HepG2 (cell line): ENCODE results near the gene TMEM129. TPM values are rescaled to one million over a fixed set of nuclear protein-coding genes. Genes with fewer than 3 reads are reported as not detected.
A peak's percentile ranks its signal among the peaks of the same experiment; 100 is the strongest.

Experiments
- ATF7-NPFF ChIP-seq: sonication (generic); formaldehyde crosslinking; IDR thresholded peaks from 2 replicates; pipeline ENCODE4 v1.8.1; 2023; ENCODE audit warnings: mild to moderate bottlenecking, low read depth, missing genetic modification reagents, moderate library complexity
- CC2D1A ChIP-seq: sonication (generic); formaldehyde crosslinking; IDR thresholded peaks from 2 replicates; pipeline ENCODE4 v1.8.1; 2023; ENCODE audit warnings: mild to moderate bottlenecking, missing genetic modification reagents
- CCDC6 ChIP-seq: sonication (generic); formaldehyde crosslinking; IDR thresholded peaks from 2 replicates; pipeline ENCODE4 v1.8.1; 2022; ENCODE audit warnings: mild to moderate bottlenecking, missing genetic modification reagents, moderate library complexity
- CEBPB ChIP-seq: IDR thresholded peaks from 2 replicates; pipeline ENCODE4 v1.6.1; 2011; ENCODE audit warnings: low read depth, low read length, improper control_type of control experiment, borderline replicate concordance
- FOXO4 ChIP-seq: sonication (generic); formaldehyde crosslinking; conservative IDR thresholded peaks from 2 replicates; pipeline ENCODE4 v1.8.1; 2023; ENCODE audit warnings: missing genetic modification reagents
- GATA4 ChIP-seq: sonication (generic); IDR thresholded peaks from 2 replicates; pipeline ENCODE4 v1.6.1; 2016; ENCODE audit warnings: antibody characterized with exemption, low read depth, borderline replicate concordance
- MIXL1 ChIP-seq: IDR thresholded peaks from 2 replicates; pipeline ENCODE4 v1.6.1; 2016
- NR3C1 ChIP-seq: sonication (generic); formaldehyde crosslinking; IDR thresholded peaks from 2 replicates; pipeline ENCODE4 v1.4.0; 2020; ENCODE audit warnings: missing genetic modification reagents
- PAF1 ChIP-seq: IDR thresholded peaks from 2 replicates; pipeline ENCODE4 v1.6.1; 2016; ENCODE audit warnings: missing genetic modification reagents, missing compliant biosample characterization
- PITX1 ChIP-seq: sonication (generic); formaldehyde crosslinking; IDR thresholded peaks from 2 replicates; pipeline ENCODE4 v1.5.1; 2020; ENCODE audit warnings: mild to moderate bottlenecking, missing genetic modification reagents
- PLRG1 ChIP-seq: fragments of 450-650 bp; conservative IDR thresholded peaks from 2 replicates; pipeline ENCODE4 v1.6.1; 2016
- SRY ChIP-seq: sonication (generic); formaldehyde crosslinking; IDR thresholded peaks from 2 replicates; pipeline ENCODE4 v1.8.0; 2022; ENCODE audit warnings: mild to moderate bottlenecking, missing genetic modification reagents
- STAT5B ChIP-seq: sonication (generic); formaldehyde crosslinking; IDR thresholded peaks from 2 replicates; pipeline ENCODE4 v1.4.0; 2020; ENCODE audit warnings: missing genetic modification reagents
- ZNF232 ChIP-seq: sonication (generic); formaldehyde crosslinking; IDR thresholded peaks from 2 replicates; pipeline ENCODE4 v1.4.0; 2020; ENCODE audit warnings: missing genetic modification reagents, borderline replicate concordance
- ZNF496 ChIP-seq: sonication (generic); formaldehyde crosslinking; IDR thresholded peaks from 2 replicates; pipeline ENCODE4 v1.8.1; 2023; ENCODE audit warnings: mild to moderate bottlenecking, moderate library complexity, missing genetic modification reagents; ENCODE audit not compliant: insufficient replicate concordance
- ZNF558 ChIP-seq: sonication (generic); formaldehyde crosslinking; IDR thresholded peaks from 2 replicates; pipeline ENCODE4 v1.9.0; 2022; ENCODE audit warnings: mild to moderate bottlenecking, missing genetic modification reagents, borderline replicate concordance
- ZNF709 ChIP-seq: sonication (generic); formaldehyde crosslinking; IDR thresholded peaks from 2 replicates; pipeline ENCODE4 v1.5.0; 2020; ENCODE audit warnings: mild to moderate bottlenecking, missing genetic modification reagents
- ZNF879 ChIP-seq: sonication (generic); formaldehyde crosslinking; IDR thresholded peaks from 2 replicates; pipeline ENCODE4 v1.8.1; 2023; ENCODE audit warnings: missing genetic modification reagents
- polyA plus RNA-seq, 8 experiments: library from polyadenylated mRNA; depleted of rRNA in 3 of 8; stranded (reverse) in 7 of 8; unstranded in 1 of 8; fragments of >200 nt; fragmentation: Illumina TruSeq in 4 of 8; extraction: Trizol in 4 of 8; gene quantifications; 2 replicates each; pipeline versions ENCODE4 v1.2.1 to v1.2.3, GENCODE V29; 2011 to 2016; ENCODE audit warnings: low read depth in 4 of 8, missing spikeins in 1 of 8, mixed read lengths in 1 of 8; ENCODE audit not compliant: insufficient read depth in 1 of 8
- total RNA-seq, 5 experiments: library from RNA; depleted of rRNA; stranded (reverse); fragments of >200 nt; fragmentation: Illumina TruSeq; extraction: Trizol; gene quantifications; 2 replicates each; pipeline ENCODE4 v1.2.3, GENCODE V29; 2016; ENCODE audit warnings: low read depth in 1 of 5
- TF ChIP-seq, protein P1 (sequence below): sonication (generic); formaldehyde crosslinking; IDR thresholded peaks from 2 replicates; pipeline ENCODE4 v1.8.1; 2022; ENCODE audit warnings: mild to moderate bottlenecking, missing genetic modification reagents
- TF ChIP-seq, protein P2 (sequence below): sonication (generic); formaldehyde crosslinking; IDR thresholded peaks from 2 replicates; pipeline ENCODE4 v1.4.0; 2020; ENCODE audit warnings: missing genetic modification reagents
- TF ChIP-seq, protein P3 (sequence below), 2 experiments: sonication (generic) in 1 of 2; formaldehyde crosslinking in 1 of 2; IDR thresholded peaks; 2 replicates each; pipeline versions ENCODE4 v1.4.0 to v1.6.1; 2018 to 2020; ENCODE audit warnings: missing genetic modification reagents in 2 of 2, borderline replicate concordance in 1 of 2, low read depth in 1 of 2, mild to moderate bottlenecking in 1 of 2, missing biosample characterization in 1 of 2

Gene TMEM129
- total and polyA plus RNA-seq, 2 of the 13 experiments (the other 11 are each of a cell fraction or from before 2014, with no cell fraction given), result 19.0 to 25.8 TPM

DNA sequence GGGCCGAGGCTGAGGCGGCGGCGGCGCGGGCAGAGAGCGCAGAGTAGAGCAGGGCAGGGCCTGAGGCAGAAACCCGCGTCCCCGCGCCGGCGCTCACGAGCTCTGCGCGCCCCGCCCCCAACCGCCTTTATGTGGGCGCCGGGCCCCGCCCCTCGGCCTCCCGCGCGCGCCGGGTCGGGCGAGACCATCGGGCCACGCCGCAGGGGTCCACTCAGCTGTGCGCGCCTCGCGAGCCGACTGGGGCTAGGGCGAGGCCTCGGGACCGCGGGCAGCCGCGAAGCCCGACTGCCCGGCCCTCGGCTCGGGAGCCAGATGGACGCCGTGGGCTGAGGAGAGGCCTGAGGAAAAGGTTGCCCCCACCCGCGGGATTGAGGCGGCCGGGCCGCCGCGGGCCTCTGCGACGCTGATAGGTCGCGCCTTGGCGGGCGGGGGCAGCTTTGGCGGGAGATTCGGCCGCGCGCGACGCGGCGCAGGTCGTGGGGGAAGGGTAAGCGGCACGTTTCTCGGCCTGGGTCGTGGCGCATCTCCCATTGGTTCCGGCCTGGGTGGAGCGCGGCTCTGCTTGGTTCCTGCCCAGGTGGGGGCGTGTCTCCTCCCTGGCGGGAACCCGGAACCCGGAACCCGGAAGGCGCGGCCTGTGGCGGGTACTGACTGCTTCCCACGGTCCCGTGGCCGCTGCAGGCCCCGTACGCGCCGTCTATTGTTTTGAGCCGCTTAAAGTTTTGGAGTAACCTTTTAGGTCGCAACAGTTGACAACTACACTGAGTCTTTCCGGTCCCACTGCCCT, 8.7 kb downstream of the TMEM129 start, which contains the start of gene SLBP (continued):
- TF ChIP-seq ATF7-NPFF (peak; percentile 100), PLRG1 (no peak), SRY (peak; percentile 95), ZNF709 (CRISPR knock-in tag) (peak; percentile 98), FOXO4 (no peak), CC2D1A (CRISPR knock-in tag) (peak; percentile 98), PITX1 (CRISPR knock-in tag) (peak; percentile 67; the same call in 1 of the 2 replicates), ZNF558 (CRISPR knock-in tag) (peak; percentile 92; the same call in 1 of the 2 replicates), MIXL1 (CRISPR knock-in tag) (peak; percentile 73), STAT5B (peak; percentile 96), PAF1 (no peak), GATA4 (0 out of 2 replicates have a peak, but pooled peaks have one; percentile 23), ZNF879 (CRISPR knock-in tag) (peak; percentile 98), NR3C1 (CRISPR knock-in tag) (no peak), ZNF496 (CRISPR knock-in tag) (no peak), CEBPB (no peak), ZNF232 (CRISPR knock-in tag) (peak; percentile 99), CCDC6 (peak; percentile 97)
- TF ChIP-seq, protein P1, sequence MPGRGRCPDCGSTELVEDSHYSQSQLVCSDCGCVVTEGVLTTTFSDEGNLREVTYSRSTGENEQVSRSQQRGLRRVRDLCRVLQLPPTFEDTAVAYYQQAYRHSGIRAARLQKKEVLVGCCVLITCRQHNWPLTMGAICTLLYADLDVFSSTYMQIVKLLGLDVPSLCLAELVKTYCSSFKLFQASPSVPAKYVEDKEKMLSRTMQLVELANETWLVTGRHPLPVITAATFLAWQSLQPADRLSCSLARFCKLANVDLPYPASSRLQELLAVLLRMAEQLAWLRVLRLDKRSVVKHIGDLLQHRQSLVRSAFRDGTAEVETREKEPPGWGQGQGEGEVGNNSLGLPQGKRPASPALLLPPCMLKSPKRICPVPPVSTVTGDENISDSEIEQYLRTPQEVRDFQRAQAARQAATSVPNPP (CRISPR knock-in tag), result peak; percentile 98
- TF ChIP-seq, protein P2, sequence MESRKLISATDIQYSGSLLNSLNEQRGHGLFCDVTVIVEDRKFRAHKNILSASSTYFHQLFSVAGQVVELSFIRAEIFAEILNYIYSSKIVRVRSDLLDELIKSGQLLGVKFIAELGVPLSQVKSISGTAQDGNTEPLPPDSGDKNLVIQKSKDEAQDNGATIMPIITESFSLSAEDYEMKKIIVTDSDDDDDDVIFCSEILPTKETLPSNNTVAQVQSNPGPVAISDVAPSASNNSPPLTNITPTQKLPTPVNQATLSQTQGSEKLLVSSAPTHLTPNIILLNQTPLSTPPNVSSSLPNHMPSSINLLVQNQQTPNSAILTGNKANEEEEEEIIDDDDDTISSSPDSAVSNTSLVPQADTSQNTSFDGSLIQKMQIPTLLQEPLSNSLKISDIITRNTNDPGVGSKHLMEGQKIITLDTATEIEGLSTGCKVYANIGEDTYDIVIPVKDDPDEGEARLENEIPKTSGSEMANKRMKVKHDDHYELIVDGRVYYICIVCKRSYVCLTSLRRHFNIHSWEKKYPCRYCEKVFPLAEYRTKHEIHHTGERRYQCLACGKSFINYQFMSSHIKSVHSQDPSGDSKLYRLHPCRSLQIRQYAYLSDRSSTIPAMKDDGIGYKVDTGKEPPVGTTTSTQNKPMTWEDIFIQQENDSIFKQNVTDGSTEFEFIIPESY (CRISPR knock-in tag), result no peak
- TF ChIP-seq, protein P3, sequence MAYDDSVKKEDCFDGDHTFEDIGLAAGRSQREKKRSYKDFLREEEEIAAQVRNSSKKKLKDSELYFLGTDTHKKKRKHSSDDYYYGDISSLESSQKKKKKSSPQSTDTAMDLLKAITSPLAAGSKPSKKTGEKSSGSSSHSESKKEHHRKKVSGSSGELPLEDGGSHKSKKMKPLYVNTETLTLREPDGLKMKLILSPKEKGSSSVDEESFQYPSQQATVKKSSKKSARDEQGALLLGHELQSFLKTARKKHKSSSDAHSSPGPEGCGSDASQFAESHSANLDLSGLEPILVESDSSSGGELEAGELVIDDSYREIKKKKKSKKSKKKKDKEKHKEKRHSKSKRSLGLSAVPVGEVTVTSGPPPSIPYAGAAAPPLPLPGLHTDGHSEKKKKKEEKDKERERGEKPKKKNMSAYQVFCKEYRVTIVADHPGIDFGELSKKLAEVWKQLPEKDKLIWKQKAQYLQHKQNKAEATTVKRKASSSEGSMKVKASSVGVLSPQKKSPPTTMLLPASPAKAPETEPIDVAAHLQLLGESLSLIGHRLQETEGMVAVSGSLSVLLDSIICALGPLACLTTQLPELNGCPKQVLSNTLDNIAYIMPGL (CRISPR knock-in tag; IDR thresholded peaks at IDR 0.05; ENCODE audit: borderline replicate concordance in 1 of 2, low read depth in 1 of 2), result peak; percentile 78 to 83
